GM21515 (cell line): ENCODE results near the gene MAMLD1.
"Not testable (repeated sequence)": the region's sequence is repeated elsewhere in the genome, so short reads cannot be mapped to it uniquely, and the experiment has no call there.

ENCODE experiments used
- ATAC-seq: cut with Tn5 transposase; IDR thresholded peaks from one replicate; pipeline ENCODE4 v1.9.1; 2021; ENCODE audit not compliant: unreplicated experiment

Gene MAMLD1, protein sequence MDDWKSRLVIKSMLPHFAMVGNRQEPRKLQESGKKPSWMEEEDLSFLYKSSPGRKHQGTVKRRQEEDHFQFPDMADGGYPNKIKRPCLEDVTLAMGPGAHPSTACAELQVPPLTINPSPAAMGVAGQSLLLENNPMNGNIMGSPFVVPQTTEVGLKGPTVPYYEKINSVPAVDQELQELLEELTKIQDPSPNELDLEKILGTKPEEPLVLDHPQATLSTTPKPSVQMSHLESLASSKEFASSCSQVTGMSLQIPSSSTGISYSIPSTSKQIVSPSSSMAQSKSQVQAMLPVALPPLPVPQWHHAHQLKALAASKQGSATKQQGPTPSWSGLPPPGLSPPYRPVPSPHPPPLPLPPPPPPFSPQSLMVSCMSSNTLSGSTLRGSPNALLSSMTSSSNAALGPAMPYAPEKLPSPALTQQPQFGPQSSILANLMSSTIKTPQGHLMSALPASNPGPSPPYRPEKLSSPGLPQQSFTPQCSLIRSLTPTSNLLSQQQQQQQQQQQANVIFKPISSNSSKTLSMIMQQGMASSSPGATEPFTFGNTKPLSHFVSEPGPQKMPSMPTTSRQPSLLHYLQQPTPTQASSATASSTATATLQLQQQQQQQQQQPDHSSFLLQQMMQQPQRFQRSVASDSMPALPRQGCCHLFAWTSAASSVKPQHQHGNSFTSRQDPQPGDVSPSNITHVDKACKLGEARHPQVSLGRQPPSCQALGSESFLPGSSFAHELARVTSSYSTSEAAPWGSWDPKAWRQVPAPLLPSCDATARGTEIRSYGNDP

DNA sequence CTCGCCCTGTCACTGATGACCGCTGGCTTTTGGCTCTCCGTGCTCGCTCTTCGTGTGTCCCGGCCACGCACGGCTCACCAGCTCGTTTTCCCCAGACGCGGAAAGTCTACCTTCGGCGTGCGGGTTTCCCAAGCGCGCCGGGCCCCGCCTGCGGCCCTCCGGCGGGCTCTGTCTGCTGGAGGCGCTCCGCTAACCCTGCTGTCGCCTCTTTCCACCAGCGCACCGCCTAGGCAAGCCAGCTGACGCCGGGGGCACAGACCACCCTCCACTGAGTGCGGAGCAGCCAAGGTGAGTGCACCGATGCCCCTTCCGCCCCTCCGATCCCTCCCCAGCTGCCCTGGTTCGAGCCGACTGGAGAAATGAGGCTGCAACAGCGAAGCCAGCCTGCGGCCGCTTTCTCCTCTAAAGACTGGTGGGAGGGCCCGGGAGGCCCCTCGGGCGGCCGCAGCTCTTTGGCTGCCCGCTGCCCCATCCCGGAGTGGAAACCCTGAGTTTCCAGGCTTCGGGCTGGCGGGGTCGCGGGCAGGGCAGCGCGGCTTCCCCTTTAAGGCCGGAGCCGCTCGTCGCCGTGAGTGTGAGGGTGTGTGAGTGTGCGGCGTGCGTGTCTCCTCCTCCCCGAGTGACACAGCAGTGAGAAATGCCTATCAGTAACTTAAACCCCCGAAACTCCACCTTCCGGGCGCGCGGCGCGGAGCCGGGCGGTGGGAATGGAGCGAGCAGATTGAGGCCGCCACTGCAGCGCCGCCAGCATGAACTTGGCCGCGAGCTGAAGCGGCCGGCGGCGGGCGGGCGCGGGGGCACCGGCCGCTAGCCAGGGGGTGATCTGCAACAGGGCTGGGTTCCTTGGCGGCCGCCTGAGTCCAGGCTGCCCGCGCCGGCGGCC lies at the start of gene MAMLD1:
MAMLD1 (plus strand) TSS at position 719 of the 883 bp plus-strand sequence. CDS start 82,200 bp downstream, outside the sequence.
- no peak for ATAC-seq

DNA sequence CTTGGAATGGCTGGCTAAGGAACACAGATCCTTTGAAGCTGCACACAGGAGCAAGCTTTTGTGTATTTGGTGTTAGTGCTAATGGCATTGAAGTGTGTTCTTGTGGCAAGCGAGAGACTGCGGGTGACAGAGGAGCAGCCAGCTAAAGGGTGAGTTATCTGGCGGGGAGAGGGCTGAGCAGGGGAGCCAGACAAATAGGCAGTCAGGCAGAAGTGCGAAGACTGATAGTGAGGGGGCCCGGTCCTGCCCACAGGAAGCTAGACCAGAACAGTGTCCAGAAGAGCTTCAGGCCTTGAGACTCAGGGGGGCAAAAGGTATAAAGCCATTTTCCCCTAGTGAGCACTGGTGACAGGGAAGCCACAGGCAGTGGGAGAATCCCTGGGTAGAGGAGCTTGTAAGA lies 49.6 kb upstream of the MAMLD1 start:
- ATAC-seq = no peak

DNA sequence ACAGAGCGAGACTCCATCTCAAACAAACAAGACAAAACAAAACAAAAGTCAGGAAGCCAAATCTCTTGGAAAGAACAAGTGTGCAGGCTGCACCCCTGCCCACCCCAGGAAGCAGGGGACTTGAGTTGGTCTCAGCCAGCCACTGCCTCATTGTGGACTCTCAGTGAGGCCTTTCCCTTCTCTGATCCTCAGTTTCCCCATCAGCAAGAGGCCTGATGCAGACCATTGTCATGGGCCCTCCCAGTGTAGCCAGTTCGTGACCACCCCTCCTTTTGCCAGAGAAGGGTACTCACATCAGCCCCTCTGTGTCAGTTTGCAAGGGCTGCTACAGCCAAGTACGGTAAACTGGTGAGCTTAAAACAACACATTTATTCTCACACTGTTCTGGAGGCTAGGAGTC lies 48.9 kb upstream of the MAMLD1 start:
- no peak for ATAC-seq

- ATAC-seq = no peak
Measured at GRCh38 chrX:150316564-150316963, 46.6 kb upstream of the MAMLD1 start.

DNA sequence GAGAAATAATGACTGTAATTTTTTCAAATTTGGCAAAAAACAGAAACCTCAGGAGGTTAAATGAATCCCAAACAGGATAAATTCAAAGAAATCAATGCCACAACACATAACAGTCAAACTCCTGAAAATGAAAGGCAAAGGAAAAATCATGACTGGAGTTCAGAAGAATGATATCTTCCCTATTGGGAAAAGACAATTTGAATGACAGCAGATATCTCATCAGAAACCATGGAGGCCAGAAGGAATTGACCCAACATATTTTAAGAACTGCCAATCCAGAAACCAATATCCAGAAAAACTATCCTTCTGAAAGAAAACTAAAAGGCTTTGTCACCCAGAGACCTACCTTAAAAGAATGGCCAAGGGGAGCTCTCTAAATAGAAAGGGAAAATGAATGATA lies 40.1 kb upstream of the MAMLD1 start:
- ATAC-seq = no peak

DNA sequence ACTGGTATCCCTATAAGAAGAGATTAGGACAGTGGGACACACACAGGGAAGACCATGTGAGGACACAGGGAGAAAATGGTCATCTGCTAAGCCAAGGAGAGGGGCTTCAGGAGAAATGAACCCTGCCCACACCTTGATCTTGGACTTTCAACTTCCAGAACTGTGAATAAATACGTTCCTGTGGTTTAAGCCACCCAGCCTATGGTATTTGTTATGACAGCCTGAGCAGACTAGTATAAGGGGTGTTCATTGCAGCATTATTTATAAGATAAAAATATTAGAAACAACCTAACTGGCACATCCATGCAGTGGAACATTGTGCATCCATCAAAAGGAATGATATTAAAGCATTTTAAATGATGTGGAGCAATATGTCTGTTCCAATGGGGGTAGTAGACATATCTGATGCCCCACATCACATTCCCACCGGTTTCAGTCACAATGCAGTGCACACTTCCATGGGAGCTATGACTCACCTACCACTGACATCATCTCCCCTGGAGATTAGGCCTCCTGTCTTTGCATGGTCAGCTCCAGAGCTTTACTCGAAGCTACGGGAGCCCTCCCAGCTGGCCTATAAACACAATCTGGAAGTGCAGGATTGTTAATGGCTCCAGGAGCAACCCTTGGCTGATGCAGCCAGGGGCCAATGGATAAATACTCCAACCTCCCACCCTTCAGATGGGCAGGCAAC lies 38.9 kb upstream of the MAMLD1 start:
- ATAC-seq = no peak

DNA sequence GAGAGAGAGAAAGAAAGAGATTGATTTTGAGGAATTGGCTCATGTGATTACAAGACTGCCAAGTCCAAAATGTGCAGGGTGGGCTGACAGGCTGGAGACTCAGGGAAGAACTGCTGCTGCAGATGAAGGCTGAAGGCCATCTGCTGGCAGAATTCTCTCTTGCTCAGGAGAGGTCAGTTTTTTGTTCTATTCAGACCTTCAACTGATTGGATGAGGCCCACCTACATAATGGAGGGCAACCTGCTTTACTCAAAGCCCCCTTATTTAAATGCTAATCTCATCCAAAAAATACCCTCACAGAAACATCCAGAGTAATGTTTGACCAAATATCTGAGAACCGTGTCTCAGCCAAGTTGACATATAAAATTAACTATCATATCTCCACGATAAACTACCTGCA lies 38.2 kb upstream of the MAMLD1 start:
- ATAC-seq = no peak

DNA sequence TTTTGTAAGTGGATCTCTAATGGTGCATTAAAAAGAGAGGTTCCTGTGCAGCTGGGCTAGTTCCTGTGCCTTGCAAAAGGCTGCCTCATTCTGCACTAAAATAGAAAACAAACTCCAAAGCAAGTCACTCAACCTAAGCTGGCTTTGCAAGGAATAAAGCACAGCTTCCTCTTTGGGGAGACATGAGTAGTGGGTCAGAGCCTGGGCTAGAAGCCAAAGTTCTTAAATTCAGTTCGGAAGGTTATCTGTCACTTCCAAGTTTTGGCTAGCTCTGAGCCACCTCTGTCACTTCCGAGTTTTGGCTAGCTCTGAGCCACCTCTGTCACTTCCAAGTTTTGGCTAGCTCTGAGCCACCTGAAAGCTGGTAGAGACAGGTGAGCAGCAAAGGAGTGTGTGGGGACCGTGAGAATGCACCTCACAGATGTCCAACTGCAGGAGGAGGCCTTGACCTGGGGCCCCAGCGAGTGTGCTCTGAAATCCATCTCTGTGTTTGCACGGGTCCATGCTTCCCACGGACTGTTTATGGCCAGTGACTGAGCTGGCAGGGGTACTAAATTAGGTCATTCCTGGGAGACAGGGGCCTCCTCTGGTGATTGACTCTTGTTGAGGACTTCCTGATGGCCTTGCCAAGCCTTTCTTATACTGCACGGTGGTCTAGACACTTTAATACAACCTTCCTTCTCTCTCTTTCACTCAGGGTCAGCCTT lies 36.4 kb upstream of the MAMLD1 start:
- ATAC-seq = no peak

DNA sequence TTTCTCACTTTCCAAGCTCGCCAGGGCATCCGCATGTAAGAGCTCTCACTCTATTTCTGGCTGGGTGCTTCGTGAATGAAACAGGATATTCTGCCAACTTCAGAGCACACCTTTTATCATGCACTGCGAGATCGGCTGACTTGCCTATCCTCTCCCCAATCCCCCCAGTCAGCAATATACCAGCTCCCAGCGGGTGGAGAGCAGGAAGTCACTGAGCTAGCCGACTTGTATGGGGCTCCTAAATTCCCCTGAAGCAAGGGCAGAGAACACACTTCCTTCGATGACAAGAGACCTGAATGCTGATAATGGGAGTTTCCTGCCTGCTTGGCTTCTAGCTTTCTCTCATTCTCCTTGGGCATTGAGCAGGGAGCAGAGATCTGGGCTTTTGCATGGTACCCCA lies 33.8 kb upstream of the MAMLD1 start:
- ATAC-seq = no peak

DNA sequence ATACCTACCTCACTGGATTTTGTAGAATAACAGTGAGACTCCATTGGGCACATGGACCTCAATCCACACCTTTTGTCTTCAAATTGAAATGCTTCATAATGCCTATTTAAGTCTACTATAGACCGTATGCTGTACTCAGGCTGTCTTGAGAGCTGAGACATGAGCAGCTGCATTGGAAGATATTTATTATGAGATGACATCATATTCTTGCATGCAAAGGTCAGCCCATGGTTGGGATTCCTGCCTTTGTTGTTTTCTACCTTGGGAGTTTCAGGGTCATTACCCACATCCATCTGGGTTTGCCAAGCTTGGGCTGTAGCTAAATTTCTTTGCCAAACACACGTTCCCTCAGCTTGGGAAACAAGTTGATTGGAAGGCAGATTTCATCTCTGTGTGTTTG lies 33.2 kb upstream of the MAMLD1 start:
- ATAC-seq = no peak

- ATAC-seq = no peak
Measured at GRCh38 chrX:150332023-150332422, 31.1 kb upstream of the MAMLD1 start.

GRCh38 chrX:150334100-150334499 lies 29.0 kb upstream of the MAMLD1 start:
- ATAC-seq = no peak

GRCh38 chrX:150334981-150335380 lies 28.1 kb upstream of the MAMLD1 start:
- no peak for ATAC-seq

DNA sequence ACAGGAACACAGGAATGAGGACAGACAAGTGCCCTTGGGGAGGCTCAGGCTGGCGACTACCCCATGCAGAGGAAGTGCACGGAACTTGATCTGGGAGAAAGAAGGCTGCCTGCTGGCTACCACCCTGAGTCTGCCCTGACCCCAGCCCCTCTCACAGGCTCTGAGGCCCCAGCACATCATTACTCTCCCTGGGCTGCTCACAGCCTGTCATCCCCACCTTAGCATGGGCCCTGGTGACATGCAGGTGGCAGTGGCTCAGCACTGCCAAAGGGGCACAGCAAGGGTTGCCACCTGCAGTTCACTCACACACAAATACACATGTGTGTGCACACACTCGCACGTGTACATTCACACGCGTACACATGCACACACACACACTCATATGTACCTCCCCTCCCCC lies 26.1 kb upstream of the MAMLD1 start:
- ATAC-seq = no peak

GRCh38 chrX:150337536-150337935 lies 25.6 kb upstream of the MAMLD1 start:
- no peak for ATAC-seq

GRCh38 chrX:150338615-150339014 lies 24.5 kb upstream of the MAMLD1 start:
- no peak for ATAC-seq

DNA sequence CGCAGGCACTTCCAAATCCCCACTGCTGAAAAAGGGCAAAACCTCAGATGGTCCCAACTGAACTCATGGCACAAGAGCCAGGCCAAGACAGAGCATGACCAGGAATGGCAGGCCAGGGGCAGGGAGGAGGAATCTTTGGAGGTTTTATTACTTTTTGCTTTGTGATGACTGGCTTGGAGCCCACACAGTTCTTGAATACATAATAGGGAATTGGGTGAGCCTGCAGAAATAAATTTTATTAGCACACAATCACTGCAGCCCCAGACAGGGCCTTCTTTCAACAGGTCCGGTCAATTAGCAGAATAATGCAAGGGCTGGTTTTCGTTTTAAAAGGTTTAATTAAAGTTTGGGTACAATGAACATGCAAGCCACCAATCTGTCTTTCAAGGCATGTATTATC lies 23.4 kb upstream of the MAMLD1 start:
- ATAC-seq = no peak

DNA sequence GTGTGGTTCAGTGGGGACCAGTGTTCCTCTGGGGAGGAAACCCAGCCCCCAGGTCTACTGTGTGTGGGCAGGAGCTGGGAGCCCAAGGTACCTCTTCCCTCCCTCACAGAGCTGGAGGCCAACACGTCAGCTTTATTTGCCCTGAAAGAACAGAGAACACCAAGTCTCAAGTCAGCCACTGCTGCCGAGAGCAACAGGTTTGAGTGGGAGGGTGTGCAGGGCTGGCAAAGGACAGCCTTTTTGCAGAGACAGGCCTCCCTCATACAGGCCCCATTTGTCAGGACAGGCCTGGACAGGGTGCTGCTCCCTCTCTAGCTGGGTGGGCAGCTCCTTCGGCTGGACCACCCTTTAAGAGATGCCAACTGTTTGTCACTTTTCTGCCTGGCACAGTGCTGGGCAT lies 22.8 kb upstream of the MAMLD1 start:
- ATAC-seq = not testable (repeated sequence)

GRCh38 chrX:150347471-150347870 lies 15.6 kb upstream of the MAMLD1 start:
- no peak for ATAC-seq

- ATAC-seq = no peak
Measured at GRCh38 chrX:150348365-150348764, 14.8 kb upstream of the MAMLD1 start.
